ENCODE measurements around the gene PEDS1.

The PEDS1 gene

DNA sequence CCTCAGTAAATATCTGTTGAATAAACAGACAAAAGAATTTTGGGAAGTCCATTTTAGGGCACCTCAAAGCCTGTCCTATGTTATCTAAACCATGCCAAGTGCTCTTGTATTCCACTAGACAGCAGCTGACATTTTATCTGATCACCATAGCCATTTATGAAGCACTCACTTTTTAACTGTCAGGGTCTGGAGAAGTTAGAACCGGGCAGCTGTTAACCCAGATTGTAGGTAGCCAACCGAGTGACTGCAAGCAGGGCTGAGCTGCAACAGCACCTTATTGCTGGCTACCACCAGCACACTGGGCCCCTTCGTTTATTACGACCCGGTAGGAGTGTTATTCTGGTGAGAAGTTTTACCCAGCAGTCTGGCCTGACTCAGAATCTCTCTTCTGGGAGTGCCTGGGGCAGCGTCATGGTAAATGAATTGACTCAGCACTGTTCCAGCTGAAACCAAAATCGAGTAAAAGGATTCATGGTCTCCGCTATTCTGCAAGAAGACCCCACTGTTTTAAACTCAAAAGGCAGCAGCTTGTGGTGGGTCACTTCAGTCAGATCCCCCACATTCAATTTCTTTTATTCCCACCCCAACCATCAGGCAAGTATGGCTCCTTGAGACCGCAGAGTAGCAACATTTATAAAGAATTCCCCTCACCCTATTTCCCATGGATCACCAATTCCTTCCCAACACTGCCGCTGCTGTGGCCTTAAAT, 42.2 kb downstream of the PEDS1 start (continued):
- TF ChIP-seq, protein P1, sequence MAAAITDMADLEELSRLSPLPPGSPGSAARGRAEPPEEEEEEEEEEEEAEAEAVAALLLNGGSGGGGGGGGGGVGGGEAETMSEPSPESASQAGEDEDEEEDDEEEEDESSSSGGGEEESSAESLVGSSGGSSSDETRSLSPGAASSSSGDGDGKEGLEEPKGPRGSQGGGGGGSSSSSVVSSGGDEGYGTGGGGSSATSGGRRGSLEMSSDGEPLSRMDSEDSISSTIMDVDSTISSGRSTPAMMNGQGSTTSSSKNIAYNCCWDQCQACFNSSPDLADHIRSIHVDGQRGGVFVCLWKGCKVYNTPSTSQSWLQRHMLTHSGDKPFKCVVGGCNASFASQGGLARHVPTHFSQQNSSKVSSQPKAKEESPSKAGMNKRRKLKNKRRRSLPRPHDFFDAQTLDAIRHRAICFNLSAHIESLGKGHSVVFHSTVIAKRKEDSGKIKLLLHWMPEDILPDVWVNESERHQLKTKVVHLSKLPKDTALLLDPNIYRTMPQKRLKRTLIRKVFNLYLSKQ (tag by site-specific recombination; IDR thresholded peaks at IDR 0.05; ENCODE audit: borderline replicate concordance) = no peak
- no peak for TF ChIP-seq ZNF341 (tag by site-specific recombination; IDR thresholded peaks at IDR 0.05; ENCODE audit: low read depth)

DNA sequence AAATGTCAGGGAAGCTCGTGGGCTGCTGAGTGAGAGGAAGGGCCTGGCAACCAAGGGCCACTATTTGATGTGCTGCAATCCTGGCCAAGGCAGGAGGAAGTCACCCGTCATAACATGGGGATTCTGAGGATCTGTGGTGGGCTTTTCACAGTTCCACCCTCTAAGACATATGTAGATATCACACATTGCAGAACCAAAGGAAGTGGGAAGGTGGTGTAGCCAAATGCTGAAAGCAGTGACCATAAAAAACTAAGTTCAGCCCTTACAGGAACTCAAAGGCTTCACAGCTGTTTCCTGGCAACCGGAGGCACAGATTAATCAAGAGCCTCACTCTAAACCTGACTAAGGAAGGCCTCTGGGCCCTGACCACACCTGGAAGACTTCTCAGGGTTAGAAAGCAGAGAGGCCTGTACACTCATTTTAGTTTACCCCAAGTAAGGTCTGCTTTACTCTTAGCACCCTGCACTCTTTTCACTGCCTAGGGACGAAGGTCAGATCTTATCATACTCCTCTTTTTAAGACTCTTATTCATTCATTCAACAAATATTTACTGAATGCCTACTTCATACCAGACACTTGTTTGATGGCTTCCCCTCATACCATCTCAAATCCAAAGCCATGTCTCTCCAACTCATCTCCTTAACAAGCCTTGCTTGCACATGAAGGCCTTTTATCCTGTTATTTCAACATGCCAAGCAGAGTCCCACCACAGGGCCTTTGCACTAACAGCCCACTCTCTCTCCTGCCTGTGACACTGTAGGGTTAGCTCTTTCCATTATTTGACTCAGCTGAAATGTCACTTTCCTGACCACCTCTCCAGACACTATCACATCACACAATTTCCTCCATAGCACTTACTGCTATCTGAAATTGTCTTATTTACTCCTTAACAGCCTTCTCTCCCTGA, 43.1 kb downstream of the PEDS1 start:
- H3K9me3 ChIP-seq (ENCODE audit: control insufficient read depth, insufficient read depth, low read depth, low read length) = no peaks in the 10 kb centered on the region
- ChIA-PET CTCF (interaction anchor here (0.6 to 2.6 kb wide), 8 partner anchors 10 to 679 kb away, joined by 3 to 13 read pairs (median 4); no protein-coding TSS in a partner anchor), POLR2A (interaction anchor here (0.6 to 1.0 kb wide), 5 partner anchors 43 to 259 kb away, joined by 3 to 6 read pairs (median 4); partner anchors contain the start of gene PEDS1)
- TF ChIP-seq ZNF623 (tag by site-specific recombination; IDR thresholded peaks at IDR 0.05) (peak; percentile 98), RBAK (tag by site-specific recombination; IDR thresholded peaks at IDR 0.05) (no peak)
- H3K4me3 ChIP-seq (ENCODE audit: low read depth, low read length) = no peak overlapping the region
- H3K4me1 ChIP-seq (ENCODE audit: control insufficient read depth, insufficient read depth, low read length) = peaks cover 7% of the 10 kb centered on the region; the same call in 1 of the 2 replicates
- peaks cover 0 to 26% of the 10 kb centered on the region in 2 experiments; a peak in 2 of 3 replicates for H3K36me3 ChIP-seq (ENCODE audit: control insufficient read depth in 2 of 2, insufficient read depth in 1 of 2, low read length in 2 of 2)
- H3K27ac ChIP-seq (ENCODE audit: extremely low read depth, low read depth, low read length) = no peak overlapping the region

DNA sequence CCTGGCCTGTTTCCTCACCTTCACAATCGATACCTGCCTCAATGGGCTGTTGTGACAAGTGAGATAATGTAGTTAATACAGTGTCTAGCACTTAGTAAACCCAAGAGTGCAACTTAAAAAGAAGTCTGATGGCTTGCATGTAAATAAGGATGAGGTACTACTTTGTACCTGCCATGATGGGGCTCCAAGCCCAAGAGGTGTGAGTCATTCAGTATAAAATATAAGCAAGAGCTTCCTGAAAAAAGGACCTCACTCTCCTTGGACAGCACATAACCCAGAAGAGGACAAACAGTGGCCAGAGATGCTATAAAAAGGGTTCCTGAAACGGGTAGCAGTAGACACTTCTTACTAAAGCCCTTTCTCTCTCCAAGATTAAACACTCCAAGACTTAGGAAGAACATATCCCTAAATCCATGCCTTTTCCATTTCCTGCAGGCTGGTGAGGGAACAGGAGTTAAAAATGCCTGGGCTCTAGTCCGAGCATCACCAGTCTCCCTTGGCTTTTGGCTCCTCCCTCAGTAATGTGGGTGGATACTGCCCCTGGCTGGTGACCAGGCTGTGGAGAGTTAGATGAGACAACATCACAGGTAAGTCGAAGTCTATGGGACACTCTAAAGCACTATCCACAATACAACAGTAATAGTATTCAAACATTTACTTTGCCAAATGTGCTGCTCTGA, 44.8 kb downstream of the PEDS1 start:
- CTCF ChIA-PET = interaction anchor here (0.7 to 2.6 kb wide), 4 partner anchors 12 to 71 kb away, joined by 4 to 8 read pairs (median 4); no protein-coding TSS in a partner anchor
- H3K27ac ChIP-seq (ENCODE audit: extremely low read depth, low read depth, low read length) = no peak overlapping the region; the same call in 1 of the 2 replicates
- POLR2A ChIA-PET = interaction anchor here (0.7 kb wide), 2 partner anchors 16 to 89 kb away, joined by 4 to 5 read pairs; no protein-coding TSS in a partner anchor
- no peaks in the 10 kb centered on the region for H3K9me3 ChIP-seq (ENCODE audit: control insufficient read depth, insufficient read depth, low read depth, low read length)
- peaks cover 0 to 26% of the 10 kb centered on the region in 2 experiments; a peak in 2 of 3 replicates for H3K36me3 ChIP-seq (ENCODE audit: control insufficient read depth in 2 of 2, insufficient read depth in 1 of 2, low read length in 2 of 2)
- H3K4me3 ChIP-seq (ENCODE audit: low read depth, low read length) = no peak overlapping the region
- H3K4me1 ChIP-seq (ENCODE audit: control insufficient read depth, insufficient read depth, low read length) = peaks cover 7% of the 10 kb centered on the region; the same call in 1 of the 2 replicates
- no peak for TF ChIP-seq TRIM28 (IDR thresholded peaks at IDR 0.05; ENCODE audit: borderline replicate concordance, low read length)
- TF ChIP-seq SP3 (tag by site-specific recombination; IDR thresholded peaks at IDR 0.05) = peak; percentile 24; the same call in 1 of the 2 replicates
- TF ChIP-seq, protein P2, sequence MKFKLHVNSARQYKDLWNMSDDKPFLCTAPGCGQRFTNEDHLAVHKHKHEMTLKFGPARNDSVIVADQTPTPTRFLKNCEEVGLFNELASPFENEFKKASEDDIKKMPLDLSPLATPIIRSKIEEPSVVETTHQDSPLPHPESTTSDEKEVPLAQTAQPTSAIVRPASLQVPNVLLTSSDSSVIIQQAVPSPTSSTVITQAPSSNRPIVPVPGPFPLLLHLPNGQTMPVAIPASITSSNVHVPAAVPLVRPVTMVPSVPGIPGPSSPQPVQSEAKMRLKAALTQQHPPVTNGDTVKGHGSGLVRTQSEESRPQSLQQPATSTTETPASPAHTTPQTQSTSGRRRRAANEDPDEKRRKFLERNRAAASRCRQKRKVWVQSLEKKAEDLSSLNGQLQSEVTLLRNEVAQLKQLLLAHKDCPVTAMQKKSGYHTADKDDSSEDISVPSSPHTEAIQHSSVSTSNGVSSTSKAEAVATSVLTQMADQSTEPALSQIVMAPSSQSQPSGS (tag by site-specific recombination; IDR thresholded peaks at IDR 0.05; ENCODE audit: low read depth) = no peak
- no peak for TF ChIP-seq ZNF133 (tag by site-specific recombination; IDR thresholded peaks at IDR 0.05)
- TF ChIP-seq ZNF202 (tag by site-specific recombination; IDR thresholded peaks at IDR 0.05; ENCODE audit: borderline replicate concordance) = no peak
- TF ChIP-seq EGR2 (tag by site-specific recombination; IDR thresholded peaks at IDR 0.05; ENCODE audit: low read depth) = no peak
- TF ChIP-seq, protein P3, sequence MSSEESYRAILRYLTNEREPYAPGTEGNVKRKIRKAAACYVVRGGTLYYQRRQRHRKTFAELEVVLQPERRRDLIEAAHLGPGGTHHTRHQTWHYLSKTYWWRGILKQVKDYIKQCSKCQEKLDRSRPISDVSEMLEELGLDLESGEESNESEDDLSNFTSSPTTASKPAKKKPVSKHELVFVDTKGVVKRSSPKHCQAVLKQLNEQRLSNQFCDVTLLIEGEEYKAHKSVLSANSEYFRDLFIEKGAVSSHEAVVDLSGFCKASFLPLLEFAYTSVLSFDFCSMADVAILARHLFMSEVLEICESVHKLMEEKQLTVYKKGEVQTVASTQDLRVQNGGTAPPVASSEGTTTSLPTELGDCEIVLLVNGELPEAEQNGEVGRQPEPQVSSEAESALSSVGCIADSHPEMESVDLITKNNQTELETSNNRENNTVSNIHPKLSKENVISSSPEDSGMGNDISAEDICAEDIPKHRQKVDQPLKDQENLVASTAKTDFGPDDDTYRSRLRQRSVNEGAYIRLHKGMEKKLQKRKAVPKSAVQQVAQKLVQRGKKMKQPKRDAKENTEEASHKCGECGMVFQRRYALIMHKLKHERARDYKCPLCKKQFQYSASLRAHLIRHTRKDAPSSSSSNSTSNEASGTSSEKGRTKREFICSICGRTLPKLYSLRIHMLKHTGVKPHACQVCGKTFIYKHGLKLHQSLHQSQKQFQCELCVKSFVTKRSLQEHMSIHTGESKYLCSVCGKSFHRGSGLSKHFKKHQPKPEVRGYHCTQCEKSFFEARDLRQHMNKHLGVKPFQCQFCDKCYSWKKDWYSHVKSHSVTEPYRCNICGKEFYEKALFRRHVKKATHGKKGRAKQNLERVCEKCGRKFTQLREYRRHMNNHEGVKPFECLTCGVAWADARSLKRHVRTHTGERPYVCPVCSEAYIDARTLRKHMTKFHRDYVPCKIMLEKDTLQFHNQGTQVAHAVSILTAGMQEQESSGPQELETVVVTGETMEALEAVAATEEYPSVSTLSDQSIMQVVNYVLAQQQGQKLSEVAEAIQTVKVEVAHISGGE (tag by site-specific recombination; conservative IDR thresholded peaks at IDR 0.05; ENCODE audit: low read depth) = no peak
- TF ChIP-seq, protein P4, sequence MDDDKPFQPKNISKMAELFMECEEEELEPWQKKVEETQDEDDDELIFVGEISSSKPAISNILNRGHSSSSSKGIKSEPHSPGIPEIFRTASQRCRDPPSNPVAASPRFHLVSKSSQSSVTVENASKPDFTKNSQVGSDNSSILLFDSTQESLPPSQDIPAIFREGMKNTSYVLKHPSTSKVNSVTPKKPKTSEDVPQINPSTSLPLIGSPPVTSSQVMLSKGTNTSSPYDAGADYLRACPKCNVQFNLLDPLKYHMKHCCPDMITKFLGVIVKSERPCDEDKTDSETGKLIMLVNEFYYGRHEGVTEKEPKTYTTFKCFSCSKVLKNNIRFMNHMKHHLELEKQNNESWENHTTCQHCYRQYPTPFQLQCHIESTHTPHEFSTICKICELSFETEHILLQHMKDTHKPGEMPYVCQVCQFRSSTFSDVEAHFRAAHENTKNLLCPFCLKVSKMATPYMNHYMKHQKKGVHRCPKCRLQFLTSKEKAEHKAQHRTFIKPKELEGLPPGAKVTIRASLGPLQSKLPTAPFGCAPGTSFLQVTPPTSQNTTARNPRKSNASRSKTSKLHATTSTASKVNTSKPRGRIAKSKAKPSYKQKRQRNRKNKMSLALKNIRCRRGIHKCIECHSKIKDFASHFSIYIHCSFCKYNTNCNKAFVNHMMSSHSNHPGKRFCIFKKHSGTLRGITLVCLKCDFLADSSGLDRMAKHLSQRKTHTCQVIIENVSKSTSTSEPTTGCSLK (tag by site-specific recombination; IDR thresholded peaks at IDR 0.05) = no peak
- peak; percentile 56; the same call in 1 of the 2 replicates for TF ChIP-seq ZNF600 (tag by site-specific recombination; IDR thresholded peaks at IDR 0.05)
- 0 out of 2 replicates have a peak, but pooled peaks have one; percentile 29 for TF ChIP-seq IKZF3 (tag by site-specific recombination; IDR thresholded peaks at IDR 0.05)
